CD4-positive, alpha-beta T cell (primary cell): ENCODE data around the gene FSCN2. TPM values are rescaled to one million over a fixed set of nuclear protein-coding genes. Genes with fewer than 3 reads are reported as not detected.

Source experiments
- ATAC-seq: fragments of 200-7000 bp; cut with Tn5 transposase; one replicate; pipeline ENCODE4 v1.10.0; 2022; ENCODE audit warnings: mild to moderate bottlenecking; ENCODE audit not compliant: poor library complexity
- CTCF ChIA-PET: fragments of 350-600 bp; sonication (Branson Sonifier 250); formaldehyde crosslinking; loops from one replicate; lab custom pipeline; 2021; ENCODE audit warnings: antibody characterized with exemption, inconsistent platforms; lab: Charles Lee
- POLR2A ChIA-PET: fragments of 350-600 bp; sonication (Branson Sonifier 250); formaldehyde crosslinking; loops from one replicate; lab custom pipeline; 2021; ENCODE audit warnings: antibody characterized with exemption, inconsistent platforms; lab: Charles Lee
- DNase-seq, 14 experiments: peaks; one replicate each; pipeline ENCODE4 v3.0.0-alpha.2; 2013 to 2020; ENCODE audit warnings: mixed read lengths in 2 of 14
- H3K27ac ChIP-seq, 2 donors: one replicate each; pipeline versions ENCODE4 v1.5.1 to v1.7.0; 2013; ENCODE audit warnings: low read length in 2 of 2, low read depth in 1 of 2, mild to moderate bottlenecking in 1 of 2
- H3K27me3 ChIP-seq, 2 experiments: 1 replicate in 1 of 2; 2 replicates in 1 of 2; pipeline versions ENCODE4 v1.6.1 to v1.7.0; 2013; ENCODE audit warnings: low read length in 2 of 2, control low read depth in 1 of 2, mild to moderate bottlenecking in 1 of 2, moderate library complexity in 1 of 2; ENCODE audit not compliant: insufficient read depth in 2 of 2, control insufficient read depth in 1 of 2
- H3K36me3 ChIP-seq: one replicate; pipeline ENCODE4 v1.6.1; 2013; ENCODE audit warnings: low read length, control low read depth; ENCODE audit not compliant: insufficient read depth
- H3K4me1 ChIP-seq: one replicate; pipeline ENCODE4 v1.6.1; 2013; ENCODE audit warnings: low read length, control low read depth; ENCODE audit not compliant: insufficient read depth
- H3K4me3 ChIP-seq: one replicate; pipeline ENCODE4 v1.5.1; 2013; ENCODE audit warnings: mild to moderate bottlenecking, low read length, moderate library complexity
- H3K9me3 ChIP-seq, 2 experiments: 1 replicate in 1 of 2; 2 replicates in 1 of 2; pipeline versions ENCODE4 v1.6.1 to v1.7.0; 2013; ENCODE audit warnings: low read length in 2 of 2, mild to moderate bottlenecking in 2 of 2, control low read depth in 1 of 2, moderate library complexity in 1 of 2; ENCODE audit not compliant: control insufficient read depth in 1 of 2, insufficient read depth in 1 of 2
- H3K27ac Mint-ChIP-seq: one replicate; pipeline ENCODE4 v1.8.0; 2020; ENCODE audit warnings: mixed read lengths
- H3K27me3 Mint-ChIP-seq: one replicate; pipeline ENCODE4 v1.8.0; 2021; ENCODE audit warnings: mixed read lengths
- H3K36me3 Mint-ChIP-seq: one replicate; pipeline ENCODE4 v1.8.0; 2021; ENCODE audit warnings: low read depth, mixed read lengths
- H3K4me1 Mint-ChIP-seq: one replicate; pipeline ENCODE4 v1.8.0; 2021; ENCODE audit warnings: low read depth, mixed read lengths
- H3K4me3 Mint-ChIP-seq: one replicate; pipeline ENCODE4 v1.8.0; 2020; ENCODE audit warnings: mild to moderate bottlenecking, mixed read lengths
- H3K9me3 Mint-ChIP-seq: one replicate; pipeline ENCODE4 v1.8.0; 2020; ENCODE audit warnings: mixed read lengths
- intact Hi-C, 2 experiments: fragments of 100-400 bp; cut with DNase I in 1 of 2; cut with micrococcal nuclease in 1 of 2; formaldehyde crosslinking; loops; one replicate each; pipeline versions ENCODE4 v1.15.1 to v1.9.0; 2023 to 2025; cut with DNase I, micrococcal nuclease
- total RNA-seq, 174 experiments: library from RNA in 2 of 174; stranded (reverse) in 2 of 174; gene quantifications; one replicate each; pipeline ENCODE4 v1.2.3 and lab custom pipeline; 2021 to 2026
- TF ChIP-seq, protein P1 (sequence below): fragments of 200-600 bp; IDR thresholded peaks from one replicate; pipeline ENCODE4 v1.8.0; 2022; ENCODE audit warnings: antibody characterized with exemption, mild to moderate bottlenecking

Gene FSCN2
- total RNA-seq, 2 experiments from 2014 or later = 1.0 to 1.1 TPM

DNA sequence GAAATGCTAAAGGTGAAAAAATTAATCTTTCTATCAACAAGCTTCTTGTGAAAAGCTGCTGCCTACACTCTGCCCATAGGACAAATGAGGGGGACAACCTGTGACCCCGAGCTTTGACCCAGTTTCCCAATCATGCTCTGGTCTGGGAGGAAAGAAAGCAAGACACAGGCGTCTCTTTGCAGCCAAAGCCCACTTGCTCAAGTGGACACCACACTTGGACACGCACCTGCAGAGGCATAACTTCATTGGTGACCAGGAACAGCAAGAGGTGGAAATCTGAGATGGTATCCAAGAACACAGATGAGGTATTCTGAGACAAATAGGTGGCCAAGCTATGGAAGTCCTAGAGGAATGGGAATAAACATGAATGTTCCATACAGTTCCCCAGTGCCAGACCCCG, 39.0 kb downstream of the FSCN2 start:
- Mint-ChIP-seq H3K4me3 (no peak overlapping the region), H3K9me3 (no peaks in the 10 kb centered on the region), H3K27me3 (no peaks in the 10 kb centered on the region), H3K27ac (no peak overlapping the region), H3K4me1 (no peaks in the 10 kb centered on the region), H3K36me3 (peaks cover 80% of the 10 kb centered on the region)
- ChIA-PET CTCF (interaction anchor here (0.6 kb wide), 1 partner anchor 20 kb away, joined by 3 read pairs; no protein-coding TSS in a partner anchor), POLR2A (no interaction called here)
- H3K9me3 ChIP-seq = no peaks in the 10 kb centered on the region
- H3K36me3 ChIP-seq = peaks cover 86% of the 10 kb centered on the region
- ATAC-seq (no peak), DNase-seq (no peak)
- TF ChIP-seq, protein P1, sequence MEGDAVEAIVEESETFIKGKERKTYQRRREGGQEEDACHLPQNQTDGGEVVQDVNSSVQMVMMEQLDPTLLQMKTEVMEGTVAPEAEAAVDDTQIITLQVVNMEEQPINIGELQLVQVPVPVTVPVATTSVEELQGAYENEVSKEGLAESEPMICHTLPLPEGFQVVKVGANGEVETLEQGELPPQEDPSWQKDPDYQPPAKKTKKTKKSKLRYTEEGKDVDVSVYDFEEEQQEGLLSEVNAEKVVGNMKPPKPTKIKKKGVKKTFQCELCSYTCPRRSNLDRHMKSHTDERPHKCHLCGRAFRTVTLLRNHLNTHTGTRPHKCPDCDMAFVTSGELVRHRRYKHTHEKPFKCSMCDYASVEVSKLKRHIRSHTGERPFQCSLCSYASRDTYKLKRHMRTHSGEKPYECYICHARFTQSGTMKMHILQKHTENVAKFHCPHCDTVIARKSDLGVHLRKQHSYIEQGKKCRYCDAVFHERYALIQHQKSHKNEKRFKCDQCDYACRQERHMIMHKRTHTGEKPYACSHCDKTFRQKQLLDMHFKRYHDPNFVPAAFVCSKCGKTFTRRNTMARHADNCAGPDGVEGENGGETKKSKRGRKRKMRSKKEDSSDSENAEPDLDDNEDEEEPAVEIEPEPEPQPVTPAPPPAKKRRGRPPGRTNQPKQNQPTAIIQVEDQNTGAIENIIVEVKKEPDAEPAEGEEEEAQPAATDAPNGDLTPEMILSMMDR = no peak
- H3K4me1 ChIP-seq = no peaks in the 10 kb centered on the region
- intact Hi-C loops = no loop called here
- no peaks in the 10 kb centered on the region for H3K27me3 ChIP-seq
- H3K27ac ChIP-seq = no peak overlapping the region
- no peak overlapping the region for H3K4me3 ChIP-seq

DNA sequence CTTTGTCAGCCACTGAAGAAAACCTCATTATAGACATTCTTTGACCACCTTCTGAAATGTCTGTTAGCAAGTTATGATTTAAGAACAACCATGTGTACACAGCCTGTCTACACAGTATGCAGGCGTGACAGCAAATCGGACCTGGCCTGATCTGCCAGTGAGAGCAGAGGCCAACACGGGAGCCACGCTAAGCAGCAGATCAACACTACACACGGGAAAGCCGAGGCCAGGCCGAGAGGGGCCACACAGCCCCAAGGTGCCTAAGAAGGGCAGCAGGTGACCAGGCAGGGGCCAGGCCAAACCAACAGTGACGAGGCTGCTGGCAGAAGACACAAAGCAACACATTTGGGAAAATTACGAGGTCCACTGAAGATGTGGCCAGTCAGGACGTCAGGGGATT, 40.2 kb downstream of the FSCN2 start:
- CTCF ChIA-PET = interaction anchor here (1.3 kb wide), 1 partner anchor 17 kb away, joined by 3 read pairs; no protein-coding TSS in a partner anchor
- Mint-ChIP-seq H3K4me3 (no peak overlapping the region), H3K36me3 (peaks cover 80% of the 10 kb centered on the region), H3K4me1 (no peaks in the 10 kb centered on the region), H3K27me3 (no peaks in the 10 kb centered on the region), H3K27ac (no peak overlapping the region), H3K9me3 (no peaks in the 10 kb centered on the region)
- ATAC-seq (no peak), DNase-seq (no peak)
- intact Hi-C loops = no loop called here
- TF ChIP-seq, protein P1 = no peak
- POLR2A ChIA-PET = no interaction called here
- Histone ChIP-seq H3K27me3 (no peaks in the 10 kb centered on the region), H3K27ac (no peak overlapping the region), H3K4me1 (no peaks in the 10 kb centered on the region), H3K9me3 (no peaks in the 10 kb centered on the region), H3K36me3 (peaks cover 80% of the 10 kb centered on the region), H3K4me3 (no peak overlapping the region)

DNA sequence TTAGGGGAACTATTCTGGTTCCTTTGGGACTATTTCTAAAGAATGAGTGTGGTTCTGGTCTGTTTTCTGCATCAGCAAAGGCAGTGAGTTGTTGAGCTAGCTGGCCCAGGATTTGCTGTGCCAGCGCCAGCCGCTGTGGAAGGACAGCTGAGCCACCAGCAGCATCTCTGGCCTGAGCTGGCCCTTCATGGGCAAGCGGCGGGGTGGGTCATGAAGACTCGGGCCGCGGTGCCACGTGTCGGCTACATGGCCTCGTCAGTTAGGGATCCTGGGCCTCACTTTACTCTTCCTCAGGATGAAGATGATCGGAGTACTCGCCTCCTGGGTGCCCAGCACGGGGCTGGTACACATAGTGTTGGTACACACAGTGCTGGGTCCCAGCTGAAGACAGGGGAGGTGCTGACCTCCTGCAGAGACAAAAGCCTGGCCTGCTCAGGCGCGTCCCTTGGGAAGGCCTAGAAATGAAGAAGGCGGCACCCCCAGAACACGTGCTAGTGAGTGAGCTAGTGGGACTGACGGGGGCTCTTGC, 41.9 kb downstream of the FSCN2 start:
- no peaks in the 10 kb centered on the region for H3K9me3 Mint-ChIP-seq

More for the DNA sequence above, 41.9 kb downstream of the FSCN2 start:
- peaks cover 77% of the 10 kb centered on the region for H3K36me3 Mint-ChIP-seq
- Histone ChIP-seq H3K9me3 (no peaks in the 10 kb centered on the region), H3K4me1 (no peaks in the 10 kb centered on the region), H3K36me3 (peaks cover 79% of the 10 kb centered on the region), H3K27me3 (no peaks in the 10 kb centered on the region), H3K4me3 (no peak overlapping the region), H3K27ac (no peak overlapping the region)
- H3K27me3 Mint-ChIP-seq = no peaks in the 10 kb centered on the region
- ChIA-PET CTCF (interaction anchor here (1.4 kb wide), 1 partner anchor 31 kb away, joined by 3 read pairs; no protein-coding TSS in a partner anchor), POLR2A (interaction anchor here (0.6 kb wide), 1 partner anchor 15 kb away, joined by 3 read pairs; no protein-coding TSS in a partner anchor)
- intact Hi-C loops = no loop called here
- no peak for ATAC-seq
- DNase-seq = no peak
- TF ChIP-seq, protein P1 = no peak
- no peak overlapping the region for H3K27ac Mint-ChIP-seq
- H3K4me1 Mint-ChIP-seq = no peaks in the 10 kb centered on the region
- no peak overlapping the region for H3K4me3 Mint-ChIP-seq
